Activated naive CD4-positive, alpha-beta T cell treated with anti-CD3 and anti-CD28 coated beads for 36 hours (primary cell): ENCODE results near the gene SSPN. TPM values are rescaled to one million over a fixed set of nuclear protein-coding genes. Genes with fewer than 3 reads are reported as not detected.

Experiments
- CTCF ChIA-PET: fragments of 350-600 bp; sonication (Branson Sonifier 250); formaldehyde crosslinking; loops from one replicate; lab custom pipeline; 2021; ENCODE audit warnings: antibody characterized with exemption; lab: Charles Lee
- DNase-seq: peaks from one replicate; pipeline ENCODE4 v3.0.0-alpha.2; 2020
- H3K27ac Mint-ChIP-seq: one replicate; pipeline ENCODE4 v1.8.0; 2021; ENCODE audit warnings: mild to moderate bottlenecking, mixed read lengths
- H3K27me3 Mint-ChIP-seq: one replicate; pipeline ENCODE4 v1.8.0; 2021; ENCODE audit warnings: low read depth, mixed read lengths
- H3K36me3 Mint-ChIP-seq: one replicate; pipeline ENCODE4 v1.8.0; 2021; ENCODE audit warnings: low read depth, mixed read lengths
- H3K4me1 Mint-ChIP-seq: one replicate; pipeline ENCODE4 v1.8.0; 2021; ENCODE audit warnings: low read depth, mixed read lengths
- H3K4me3 Mint-ChIP-seq: one replicate; pipeline ENCODE4 v1.8.0; 2021; ENCODE audit warnings: mild to moderate bottlenecking, moderate library complexity, mixed read lengths
- H3K9me3 Mint-ChIP-seq: one replicate; pipeline ENCODE4 v1.8.0; 2021; ENCODE audit warnings: mixed read lengths
- intact Hi-C: fragments of 100-400 bp; cut with micrococcal nuclease; formaldehyde crosslinking; loops from one replicate; pipeline ENCODE4 v1.15.1; 2023
- total RNA-seq, 2 experiments: library from RNA; stranded (reverse); gene quantifications; one replicate each; pipeline ENCODE4 v1.2.3, GENCODE V29; 2021

Gene SSPN
- total RNA-seq, 2 experiments from 2014 or later = not detected

DNA sequence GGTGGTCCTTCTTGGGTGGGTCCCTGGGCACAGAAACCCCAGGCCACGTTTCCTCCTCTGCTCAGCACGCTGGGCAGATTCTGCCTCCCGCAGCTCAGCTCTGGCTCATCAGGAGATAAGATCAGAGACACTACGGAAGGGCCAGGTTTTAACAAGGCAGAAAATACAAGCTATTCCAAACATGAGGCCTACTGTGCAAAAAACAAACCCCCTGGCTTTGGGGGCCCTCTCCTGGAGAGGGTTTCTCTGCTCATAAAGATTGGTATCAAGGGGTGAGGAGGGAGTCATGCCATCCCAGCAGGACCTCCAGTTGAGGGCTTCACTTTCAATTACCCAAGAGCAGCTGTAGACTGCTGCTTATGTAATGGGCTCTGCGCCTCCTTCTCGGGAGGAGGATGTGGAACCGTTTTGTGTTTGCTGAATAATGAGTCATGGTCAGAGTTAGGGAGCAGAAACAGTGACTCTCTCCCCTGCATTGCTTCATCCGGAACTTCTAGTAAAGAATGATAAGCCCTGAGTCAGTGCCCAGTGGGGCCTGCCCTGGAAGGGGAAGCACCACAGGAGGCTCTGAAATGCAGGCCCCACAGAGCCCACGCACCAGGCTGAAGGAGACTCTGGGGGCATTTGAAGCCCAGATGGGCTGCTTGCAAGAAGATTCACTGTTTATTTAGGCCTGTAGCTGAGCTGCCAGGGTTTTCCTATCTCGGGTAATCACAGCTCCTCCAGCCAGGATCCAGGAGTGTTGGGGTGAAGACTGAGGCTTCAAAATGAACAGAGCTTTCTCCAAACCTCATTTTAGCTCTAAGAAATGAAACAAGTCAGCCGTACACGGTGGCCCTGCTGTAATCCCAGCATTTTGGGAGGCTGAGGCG is 79.3 kb downstream of the SSPN start:
- peaks cover 8% of the 10 kb centered on the region for H3K4me1 Mint-ChIP-seq
- H3K27ac Mint-ChIP-seq = no peak overlapping the region
- H3K4me3 Mint-ChIP-seq = no peak overlapping the region
- H3K36me3 Mint-ChIP-seq = no peaks in the 10 kb centered on the region
- CTCF ChIA-PET = interaction anchor here (0.9 to 1.5 kb wide), 3 partner anchors 23 to 177 kb away, joined by 3 to 6 read pairs (median 3); no protein-coding TSS in a partner anchor
- H3K27me3 Mint-ChIP-seq = no peaks in the 10 kb centered on the region
- intact Hi-C loops = loop anchor here (1.0 to 10.0 kb wide), 5 partner anchors 25 to 1548 kb away; no protein-coding TSS in a partner anchor
- no peaks in the 10 kb centered on the region for H3K9me3 Mint-ChIP-seq
- DNase-seq = peak; percentile 76

DNA sequence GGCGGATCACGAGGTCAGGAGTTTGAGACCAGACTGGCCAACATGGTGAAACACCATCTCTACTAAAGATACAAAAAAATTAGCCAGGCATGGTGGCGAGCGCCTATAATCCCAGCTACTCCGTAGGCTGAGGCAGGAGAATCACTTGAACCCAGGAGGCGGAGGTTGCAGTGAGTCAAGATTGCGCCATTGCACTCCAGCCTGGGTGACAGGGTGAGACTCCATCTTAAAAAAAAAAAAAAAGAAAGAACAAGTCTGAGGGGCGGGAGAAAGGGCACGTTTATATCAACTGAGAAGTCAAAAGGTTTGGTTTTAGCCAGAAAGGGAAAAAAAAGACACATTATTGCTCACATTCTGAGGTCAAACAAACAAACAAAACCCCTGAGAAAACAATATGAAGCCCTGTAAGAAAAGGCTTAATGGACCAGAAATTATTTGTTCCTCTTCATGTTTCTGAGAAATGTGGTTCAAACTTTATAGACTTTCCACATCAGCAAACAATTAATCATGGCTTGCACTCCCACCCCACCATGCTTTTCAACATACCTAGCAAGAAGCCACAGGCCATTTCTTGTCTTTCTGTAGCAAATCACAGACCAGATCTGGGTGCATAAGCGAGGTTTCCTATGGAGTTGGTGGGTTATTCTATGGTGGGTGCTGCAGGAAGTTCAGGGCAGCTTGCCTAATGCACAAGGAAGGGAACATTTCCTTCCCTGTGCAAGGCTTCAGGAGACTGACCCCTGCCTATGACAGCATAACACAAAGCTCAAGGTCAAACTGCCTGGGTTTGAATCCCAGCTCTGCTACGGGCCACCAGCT is 80.1 kb downstream of the SSPN start:
- H3K4me1 Mint-ChIP-seq = peaks cover 8% of the 10 kb centered on the region
- no peaks in the 10 kb centered on the region for H3K27me3 Mint-ChIP-seq
- intact Hi-C loops = loop anchor here (10.0 kb wide), 1 partner anchor 899 kb away; no protein-coding TSS in a partner anchor
- no peak overlapping the region for H3K4me3 Mint-ChIP-seq
- no peak for DNase-seq
- CTCF ChIA-PET = interaction anchor here (0.9 to 1.5 kb wide), 3 partner anchors 22 to 178 kb away, joined by 3 to 6 read pairs (median 3); no protein-coding TSS in a partner anchor
- H3K36me3 Mint-ChIP-seq = no peaks in the 10 kb centered on the region
- no peaks in the 10 kb centered on the region for H3K9me3 Mint-ChIP-seq
- H3K27ac Mint-ChIP-seq = no peak overlapping the region

DNA sequence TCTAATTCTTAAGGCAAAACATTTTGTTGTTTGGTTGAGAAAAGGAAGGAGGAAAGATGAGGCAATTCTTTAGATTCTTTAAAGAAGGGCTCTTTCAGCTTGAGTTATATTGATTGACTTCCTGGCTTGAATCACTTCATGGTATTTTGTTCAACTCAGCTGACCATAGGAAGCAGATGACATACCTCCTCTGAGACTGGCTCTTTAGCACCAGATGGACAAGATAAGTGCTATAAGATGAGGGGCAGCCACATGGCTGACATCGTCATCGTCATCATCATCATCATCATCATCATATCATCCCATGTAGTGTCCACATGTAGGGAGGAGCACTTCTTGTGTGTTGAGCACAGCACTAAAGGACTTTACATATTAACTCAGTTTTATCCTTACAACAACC is 81.3 kb downstream of the SSPN start:
- intact Hi-C loops = loop anchor here (10.0 kb wide), 1 partner anchor 898 kb away; no protein-coding TSS in a partner anchor
- CTCF ChIA-PET = no interaction called here
- H3K9me3 Mint-ChIP-seq = no peaks in the 10 kb centered on the region
- H3K27ac Mint-ChIP-seq = no peak overlapping the region
- DNase-seq = no peak
- no peak overlapping the region for H3K4me3 Mint-ChIP-seq
- peaks cover 8% of the 10 kb centered on the region for H3K4me1 Mint-ChIP-seq
- H3K36me3 Mint-ChIP-seq = no peaks in the 10 kb centered on the region
- H3K27me3 Mint-ChIP-seq = no peaks in the 10 kb centered on the region

DNA sequence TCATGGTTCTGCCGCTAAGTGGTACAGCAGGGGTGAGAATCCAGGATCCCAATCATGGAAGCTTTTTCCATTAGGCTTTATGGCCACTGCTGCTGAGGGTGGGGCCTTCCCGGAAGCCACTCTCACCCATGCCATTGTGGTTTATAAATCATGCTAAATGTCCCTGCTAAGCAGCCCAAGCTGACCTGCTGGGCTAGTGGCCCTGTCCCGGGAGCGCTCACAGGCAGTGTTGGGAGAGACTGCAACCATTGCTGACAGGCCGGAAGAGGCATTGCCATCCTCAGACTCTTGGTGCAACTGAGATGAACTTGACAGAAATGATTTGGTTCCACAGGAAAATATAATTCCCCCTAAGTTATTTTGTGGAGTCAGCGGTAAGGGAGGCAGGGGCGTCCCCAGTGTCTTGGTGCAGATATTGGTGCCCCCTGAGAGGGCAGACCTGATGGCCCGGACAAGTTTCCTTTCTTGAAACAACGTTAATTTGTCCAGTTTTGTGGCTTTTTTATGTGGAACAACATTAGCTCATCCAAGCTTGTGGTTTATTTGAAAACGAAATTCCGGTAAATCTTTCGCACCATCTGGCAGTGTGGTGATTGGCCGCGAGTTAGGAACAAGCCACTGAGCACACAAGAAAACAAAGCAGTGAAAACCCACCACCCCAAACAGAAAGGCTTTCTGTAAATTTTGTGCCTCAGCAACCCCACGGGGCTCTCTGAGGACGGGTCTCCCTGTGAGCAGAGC is 82.3 kb downstream of the SSPN start:
- Mint-ChIP-seq H3K4me3 (no peak overlapping the region), H3K4me1 (peaks cover 8% of the 10 kb centered on the region), H3K9me3 (no peaks in the 10 kb centered on the region), H3K36me3 (no peaks in the 10 kb centered on the region), H3K27me3 (no peaks in the 10 kb centered on the region), H3K27ac (no peak overlapping the region)
- intact Hi-C loops = loop anchor here (10.0 kb wide), 1 partner anchor 897 kb away; no protein-coding TSS in a partner anchor
- no peak for DNase-seq
- CTCF ChIA-PET = no interaction called here

DNA sequence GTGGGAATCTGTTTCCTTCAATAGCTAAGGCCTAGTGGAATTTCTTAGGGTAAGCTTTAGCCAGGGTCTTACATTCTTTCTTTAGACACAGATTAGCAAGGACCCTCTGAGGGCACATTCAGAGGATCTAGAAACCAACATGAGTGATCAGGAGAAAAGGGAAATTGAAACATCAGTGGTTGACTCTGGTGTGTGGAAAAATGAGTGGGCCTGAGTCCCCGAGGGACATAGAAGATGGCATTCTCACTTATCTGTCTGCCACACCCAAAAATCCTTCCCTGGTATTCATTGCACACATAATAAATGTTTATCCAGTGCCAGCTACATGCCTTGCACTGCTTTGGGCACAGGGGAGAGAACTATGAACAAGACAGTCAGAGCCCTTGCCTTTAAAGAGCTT is 82.9 kb downstream of the SSPN start:
- no peaks in the 10 kb centered on the region for H3K36me3 Mint-ChIP-seq
- no peaks in the 10 kb centered on the region for H3K27me3 Mint-ChIP-seq
- no peak for DNase-seq
- H3K4me1 Mint-ChIP-seq = peaks cover 8% of the 10 kb centered on the region
- CTCF ChIA-PET = no interaction called here
- H3K9me3 Mint-ChIP-seq = no peaks in the 10 kb centered on the region
- intact Hi-C loops = loop anchor here (10.0 kb wide), 1 partner anchor 897 kb away; no protein-coding TSS in a partner anchor
- H3K4me3 Mint-ChIP-seq = no peak overlapping the region
- H3K27ac Mint-ChIP-seq = no peak overlapping the region

DNA sequence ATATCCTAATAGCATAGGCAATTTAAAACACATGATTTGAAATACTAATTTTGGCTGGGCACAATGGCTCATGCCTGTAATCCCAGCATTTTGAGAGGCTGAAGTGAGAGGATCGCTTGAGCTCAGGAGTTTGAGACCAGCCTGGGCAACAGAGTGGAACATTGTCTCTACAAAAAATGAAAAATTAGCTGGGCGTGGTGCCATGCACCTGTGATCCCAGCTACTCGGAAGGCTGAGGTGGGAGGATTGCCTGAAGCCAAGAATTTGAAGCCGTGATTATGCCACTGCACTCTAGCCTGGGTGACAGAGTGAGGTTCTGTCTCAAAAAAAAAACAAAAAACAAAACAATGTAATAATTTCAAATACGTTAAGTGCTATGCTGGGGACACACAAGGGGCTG is 83.3 kb downstream of the SSPN start:
- H3K4me1 Mint-ChIP-seq = peaks cover 8% of the 10 kb centered on the region
- H3K9me3 Mint-ChIP-seq = no peaks in the 10 kb centered on the region
- no peak for DNase-seq
- no peak overlapping the region for H3K27ac Mint-ChIP-seq
- no peaks in the 10 kb centered on the region for H3K27me3 Mint-ChIP-seq
- H3K4me3 Mint-ChIP-seq = no peak overlapping the region
- H3K36me3 Mint-ChIP-seq = no peaks in the 10 kb centered on the region
- intact Hi-C loops = loop anchor here (10.0 kb wide), 1 partner anchor 896 kb away; no protein-coding TSS in a partner anchor
- CTCF ChIA-PET = interaction anchor here (0.7 kb wide), 1 partner anchor 309 kb away, joined by 6 read pairs; no protein-coding TSS in a partner anchor

DNA sequence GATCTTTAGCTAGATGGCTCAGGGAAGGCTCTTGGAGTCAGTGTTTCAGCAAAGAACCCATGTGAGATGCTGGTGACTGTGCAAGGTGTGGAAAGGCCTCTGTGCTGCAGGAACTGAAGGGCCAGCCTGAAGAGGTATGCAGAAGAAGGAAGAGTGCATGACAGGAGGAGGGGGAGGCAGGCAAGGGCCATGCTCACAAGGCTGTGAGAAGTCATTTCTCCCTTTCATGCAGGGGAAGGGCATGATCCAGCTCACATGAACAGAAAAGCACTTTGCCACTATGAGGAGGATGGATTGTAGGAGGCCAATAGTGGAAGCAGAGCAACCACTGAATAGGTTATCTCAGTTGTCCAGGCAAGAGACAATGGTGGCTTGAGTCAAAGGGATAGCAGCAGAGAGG is 83.7 kb downstream of the SSPN start:
- Mint-ChIP-seq H3K4me1 (peaks cover 8% of the 10 kb centered on the region), H3K9me3 (no peaks in the 10 kb centered on the region), H3K27me3 (no peaks in the 10 kb centered on the region), H3K36me3 (no peaks in the 10 kb centered on the region), H3K4me3 (no peak overlapping the region), H3K27ac (no peak overlapping the region)
- CTCF ChIA-PET = interaction anchor here (0.7 kb wide), 1 partner anchor 308 kb away, joined by 6 read pairs; no protein-coding TSS in a partner anchor
- no peak for DNase-seq
- intact Hi-C loops = loop anchor here (10.0 kb wide), 1 partner anchor 896 kb away; no protein-coding TSS in a partner anchor

DNA sequence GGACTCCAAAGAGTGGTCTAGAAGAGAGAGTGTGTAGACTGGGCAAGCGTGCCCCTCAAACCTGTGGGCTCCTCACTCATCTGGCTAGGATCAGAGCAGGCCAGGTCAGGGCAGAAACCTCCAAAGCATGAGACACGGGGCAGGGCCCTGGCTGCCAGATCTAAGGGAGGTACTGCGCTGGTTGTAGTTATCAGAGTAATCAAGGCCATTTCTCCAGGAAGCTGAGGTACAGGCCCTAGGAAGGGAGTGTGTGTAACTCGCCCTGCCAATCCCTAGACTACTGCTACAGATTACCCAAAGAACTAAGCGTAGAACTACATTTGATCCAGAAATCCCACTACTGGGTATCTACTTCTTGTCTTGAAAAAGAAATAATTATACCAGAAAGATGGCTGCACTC is 84.5 kb downstream of the SSPN start:
- H3K4me1 Mint-ChIP-seq = peaks cover 2% of the 10 kb centered on the region
- intact Hi-C loops = loop anchor here (10.0 kb wide), 1 partner anchor 895 kb away; no protein-coding TSS in a partner anchor
- H3K27me3 Mint-ChIP-seq = no peaks in the 10 kb centered on the region
- no peaks in the 10 kb centered on the region for H3K36me3 Mint-ChIP-seq
- H3K9me3 Mint-ChIP-seq = no peaks in the 10 kb centered on the region
- H3K27ac Mint-ChIP-seq = no peak overlapping the region
- no peak for DNase-seq
- H3K4me3 Mint-ChIP-seq = no peak overlapping the region
- CTCF ChIA-PET = no interaction called here

DNA sequence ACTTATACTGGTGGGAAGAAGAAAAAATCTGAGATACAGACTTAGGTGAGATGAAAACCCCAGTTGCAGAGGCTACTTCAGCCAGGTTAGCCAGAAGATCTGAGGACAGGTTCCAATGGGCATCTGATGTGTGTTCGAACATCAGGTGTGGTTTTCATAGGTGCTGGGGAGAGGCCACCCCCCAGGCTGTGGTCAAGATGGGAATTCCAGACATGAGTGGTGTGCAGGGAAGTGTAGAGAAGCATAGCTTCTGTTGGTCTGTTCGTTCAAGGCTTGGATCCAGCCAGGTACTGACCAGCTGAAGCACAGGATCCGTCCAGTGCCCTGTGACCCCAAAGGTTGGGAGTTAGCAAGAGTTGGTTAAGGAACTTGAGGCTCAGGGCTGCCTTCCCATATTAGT is 85.5 kb downstream of the SSPN start:
- H3K9me3 Mint-ChIP-seq = no peaks in the 10 kb centered on the region
- no peaks in the 10 kb centered on the region for H3K4me1 Mint-ChIP-seq
- no peaks in the 10 kb centered on the region for H3K27me3 Mint-ChIP-seq
- H3K4me3 Mint-ChIP-seq = no peak overlapping the region
- intact Hi-C loops = no loop called here
- H3K36me3 Mint-ChIP-seq = no peaks in the 10 kb centered on the region
- no peak for DNase-seq
- H3K27ac Mint-ChIP-seq = no peak overlapping the region
- CTCF ChIA-PET = no interaction called here

DNA sequence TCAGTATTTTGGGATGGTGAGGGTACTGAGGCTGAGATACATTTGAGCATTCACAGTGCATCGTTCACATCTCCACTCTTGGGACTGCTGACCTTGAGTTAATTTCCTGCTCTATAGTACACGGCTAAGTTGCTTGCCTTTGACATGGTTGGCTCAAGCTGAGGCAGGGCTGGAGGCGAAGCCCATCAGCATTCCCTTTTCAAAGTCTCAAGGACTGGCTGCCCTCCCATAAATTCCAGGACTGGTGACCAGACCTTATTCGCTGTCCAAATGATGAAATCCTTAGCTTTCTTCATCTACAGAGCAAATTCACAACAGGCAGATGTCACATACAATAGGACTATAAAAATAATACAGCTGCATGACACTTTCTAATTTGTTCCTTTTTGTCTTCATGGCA is 85.9 kb downstream of the SSPN start:
- no peak overlapping the region for H3K27ac Mint-ChIP-seq

DNA sequence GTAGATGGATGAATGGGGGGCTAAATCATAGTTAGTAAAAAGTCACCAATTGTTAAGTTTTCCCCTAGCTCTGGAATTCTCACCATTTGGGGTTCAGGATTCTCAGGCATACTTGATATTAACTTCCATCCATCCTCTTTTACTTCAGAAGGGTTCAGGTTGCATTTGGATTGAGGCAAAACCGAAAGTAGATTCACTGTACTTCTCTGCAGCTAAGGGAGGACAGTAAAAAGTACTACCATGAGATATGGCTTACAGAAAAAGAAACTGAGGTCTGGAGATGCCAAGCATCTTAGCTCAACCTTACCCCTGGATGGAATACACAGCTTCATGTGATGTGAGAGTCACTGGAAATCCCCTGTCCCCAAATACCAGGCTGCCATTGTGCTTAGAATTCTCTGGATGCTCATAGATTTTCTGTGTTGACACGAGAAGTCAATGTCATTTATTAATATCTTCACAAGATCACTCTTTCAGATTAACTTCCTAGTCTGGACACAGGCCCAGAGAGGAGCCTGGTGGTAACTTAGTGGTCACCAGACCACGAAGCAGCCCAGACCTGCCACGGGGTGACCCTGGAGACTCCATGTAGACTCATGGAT is 87.1 kb downstream of the SSPN start:
- intact Hi-C loops = no loop called here
- Mint-ChIP-seq H3K36me3 (no peaks in the 10 kb centered on the region), H3K27me3 (no peaks in the 10 kb centered on the region), H3K9me3 (no peaks in the 10 kb centered on the region), H3K27ac (no peak overlapping the region), H3K4me3 (no peak overlapping the region), H3K4me1 (no peaks in the 10 kb centered on the region)
- no peak for DNase-seq
- CTCF ChIA-PET = no interaction called here

More for the DNA sequence above, 85.9 kb downstream of the SSPN start:
- intact Hi-C loops = no loop called here
- no peaks in the 10 kb centered on the region for H3K9me3 Mint-ChIP-seq
- no peak for DNase-seq
- CTCF ChIA-PET = no interaction called here
- H3K4me1 Mint-ChIP-seq = no peaks in the 10 kb centered on the region
- H3K4me3 Mint-ChIP-seq = no peak overlapping the region
- no peaks in the 10 kb centered on the region for H3K27me3 Mint-ChIP-seq
- no peaks in the 10 kb centered on the region for H3K36me3 Mint-ChIP-seq
